Myocyte (in vitro differentiated cells): Measurements from ENCODE around the gene PCBP3. TPM values are rescaled to one million over a fixed set of nuclear protein-coding genes. Genes with fewer than 3 reads are reported as not detected.

Experiments
- DNase-seq: peaks from one replicate; pipeline ENCODE4 v3.0.0-alpha.2; 2012; ENCODE audit warnings: low read depth
- total RNA-seq: library from RNA; depleted of rRNA; stranded (reverse); fragments of >200 nt; gene quantifications from 2 replicates; pipeline ENCODE4 v1.2.3, GENCODE V29; 2014

The PCBP3 gene
- total RNA-seq, 1 donor from 2014 or later: 1.5 TPM

- no peak for DNase-seq
Observed at GRCh38 chr21:45856442-45856841, 212.9 kb downstream of the PCBP3 start.

GRCh38 chr21:45856906-45857305 is 213.4 kb downstream of the PCBP3 start:
- no peak for DNase-seq

- DNase-seq: no peak
Observed at GRCh38 chr21:45857761-45858160, 214.2 kb downstream of the PCBP3 start.

GRCh38 chr21:45858180-45858579 is 214.7 kb downstream of the PCBP3 start:
- DNase-seq: no peak

- DNase-seq: no peak
Observed at GRCh38 chr21:45859041-45859761, 215.7 kb downstream of the PCBP3 start.

GRCh38 chr21:45859762-45860357 is 216.3 kb downstream of the PCBP3 start:
- no peak for DNase-seq

- no peak for DNase-seq
Observed at GRCh38 chr21:45860493-45861155, 217.1 kb downstream of the PCBP3 start.

- no peak for DNase-seq
Observed at GRCh38 chr21:45861156-45861870, 217.8 kb downstream of the PCBP3 start.

GRCh38 chr21:45862543-45863207 is 219.2 kb downstream of the PCBP3 start:
- no peak for DNase-seq

- DNase-seq: no peak
Observed at GRCh38 chr21:45863267-45863666, 219.7 kb downstream of the PCBP3 start.

GRCh38 chr21:45863751-45864150 is 220.2 kb downstream of the PCBP3 start:
- DNase-seq: no peak

GRCh38 chr21:45864436-45864835 is 220.9 kb downstream of the PCBP3 start:
- no peak for DNase-seq

- DNase-seq: peak; percentile 62
Observed at GRCh38 chr21:45865106-45865835, 221.7 kb downstream of the PCBP3 start.

- DNase-seq: no peak
Observed at GRCh38 chr21:45866551-45866950, 223.0 kb downstream of the PCBP3 start.

- DNase-seq: no peak
Observed at GRCh38 chr21:45867041-45867666, 223.6 kb downstream of the PCBP3 start.

GRCh38 chr21:45867671-45868081 is 224.2 kb downstream of the PCBP3 start:
- no peak for DNase-seq

- no peak for DNase-seq
Observed at GRCh38 chr21:45868086-45868485, 224.6 kb downstream of the PCBP3 start.

GRCh38 chr21:45868488-45868887 is 225.0 kb downstream of the PCBP3 start:
- no peak for DNase-seq

GRCh38 chr21:45869121-45870007 is 225.8 kb downstream of the PCBP3 start:
- no peak for DNase-seq
